HG02571 (cell line): Measurements from ENCODE around the gene CAPN13.

Experiments used
- ATAC-seq: cut with Tn5 transposase; IDR thresholded peaks from one replicate; pipeline ENCODE4 v1.9.1; 2021; ENCODE audit warnings: mild to moderate bottlenecking, moderate library complexity; ENCODE audit not compliant: unreplicated experiment

Gene CAPN13

DNA sequence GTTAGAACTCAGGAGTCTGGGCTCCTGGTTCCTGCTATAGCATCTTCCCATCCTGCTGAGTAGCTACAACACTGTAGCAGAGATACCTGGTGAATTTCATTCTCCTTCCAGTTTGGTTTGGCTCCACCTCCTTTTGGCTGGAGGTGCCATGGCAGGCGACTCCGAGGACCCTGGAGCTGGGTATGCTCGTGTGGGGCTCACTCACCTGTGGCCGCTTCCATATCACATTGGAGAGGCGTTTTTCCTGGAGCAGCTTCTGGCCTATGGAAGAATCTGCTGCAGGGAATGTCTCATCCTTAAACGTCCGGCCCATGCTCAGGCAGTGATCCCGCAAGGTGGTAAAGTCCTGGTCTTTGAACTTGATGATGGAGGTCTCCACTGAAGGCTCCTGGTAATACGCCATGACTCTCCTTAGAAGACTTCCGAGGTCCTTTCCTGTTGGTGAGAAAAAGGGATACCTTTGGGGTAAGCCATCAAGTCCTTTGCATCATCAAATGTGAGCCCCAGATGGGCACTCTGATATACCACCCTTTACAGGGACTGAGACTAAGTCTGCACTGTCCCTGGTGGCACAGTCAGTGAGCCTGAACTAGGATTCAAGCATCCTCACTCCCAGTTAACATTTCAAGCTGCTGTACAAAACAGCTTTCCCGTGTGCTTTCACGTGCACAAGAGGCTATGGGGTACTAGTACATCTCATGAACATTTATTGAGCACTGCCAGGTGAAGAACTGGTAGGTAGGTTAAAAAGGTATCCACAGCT lies 20.1 kb downstream of the CAPN13 start:
- no peak for ATAC-seq

DNA sequence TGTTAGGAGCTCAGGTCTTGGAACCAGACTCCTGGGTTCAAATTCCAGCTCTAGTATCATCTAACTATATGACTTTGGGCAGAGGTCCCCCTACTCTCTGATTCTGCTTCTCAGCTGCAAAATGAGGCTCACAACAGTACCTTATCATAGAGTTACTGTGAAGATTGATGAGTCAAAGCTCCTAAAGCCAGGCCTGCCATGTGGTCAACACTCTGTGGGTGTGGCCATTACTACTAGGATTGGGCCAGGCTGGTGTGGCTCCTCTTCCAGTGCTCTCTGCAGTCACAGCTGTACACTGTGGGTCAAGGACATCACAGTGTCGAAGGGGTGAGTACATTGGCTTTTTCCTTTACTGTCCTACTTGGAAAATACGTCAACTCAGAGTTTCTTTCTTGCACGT lies 22.6 kb downstream of the CAPN13 start:
- ATAC-seq: no peak

DNA sequence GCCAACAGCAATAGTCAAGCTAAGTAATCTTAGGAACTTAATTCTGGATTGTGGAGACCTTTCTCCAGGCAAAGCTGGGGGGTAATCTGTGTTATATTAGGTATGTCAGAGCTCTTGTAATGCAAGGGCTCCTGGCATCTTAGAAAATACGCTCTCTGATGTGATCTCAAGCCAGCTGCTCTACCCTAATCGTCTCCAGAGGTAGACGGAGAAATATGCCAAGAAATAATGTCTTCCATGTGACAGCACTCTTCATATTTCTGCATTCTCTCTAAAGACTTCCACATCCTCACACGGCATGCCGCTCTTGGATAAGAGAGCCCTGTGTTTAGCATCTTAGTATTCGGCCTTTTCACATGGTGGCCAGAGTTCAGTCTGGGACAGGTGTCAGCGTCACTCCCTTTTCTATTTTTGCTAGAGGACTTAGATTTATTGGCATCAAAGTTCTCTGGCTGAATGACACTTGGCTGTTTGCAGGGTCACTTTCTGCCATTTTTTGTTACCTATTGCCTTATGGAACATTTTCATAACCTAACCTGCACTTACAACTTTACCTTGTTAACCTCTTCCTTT lies 25.2 kb downstream of the CAPN13 start:
- no peak for ATAC-seq

DNA sequence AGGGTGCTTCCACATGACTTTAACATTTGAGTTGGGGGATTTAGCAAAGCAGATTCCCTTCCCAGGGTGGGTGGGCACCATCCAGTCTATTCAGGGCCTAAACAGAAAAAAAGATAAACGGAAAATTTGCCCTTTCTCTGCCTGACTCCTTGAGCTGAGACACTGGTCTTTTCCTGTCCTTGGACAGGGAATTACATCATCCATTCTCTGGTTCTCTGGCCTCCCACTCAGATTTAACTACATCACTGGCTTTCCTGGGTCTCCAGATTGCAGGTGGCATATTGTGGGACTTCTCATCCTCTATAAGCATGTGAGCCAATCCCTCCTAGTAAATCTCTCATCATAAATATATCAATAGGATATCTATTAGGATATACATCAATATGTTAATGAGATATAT lies 25.8 kb downstream of the CAPN13 start:
- no peak for ATAC-seq

DNA sequence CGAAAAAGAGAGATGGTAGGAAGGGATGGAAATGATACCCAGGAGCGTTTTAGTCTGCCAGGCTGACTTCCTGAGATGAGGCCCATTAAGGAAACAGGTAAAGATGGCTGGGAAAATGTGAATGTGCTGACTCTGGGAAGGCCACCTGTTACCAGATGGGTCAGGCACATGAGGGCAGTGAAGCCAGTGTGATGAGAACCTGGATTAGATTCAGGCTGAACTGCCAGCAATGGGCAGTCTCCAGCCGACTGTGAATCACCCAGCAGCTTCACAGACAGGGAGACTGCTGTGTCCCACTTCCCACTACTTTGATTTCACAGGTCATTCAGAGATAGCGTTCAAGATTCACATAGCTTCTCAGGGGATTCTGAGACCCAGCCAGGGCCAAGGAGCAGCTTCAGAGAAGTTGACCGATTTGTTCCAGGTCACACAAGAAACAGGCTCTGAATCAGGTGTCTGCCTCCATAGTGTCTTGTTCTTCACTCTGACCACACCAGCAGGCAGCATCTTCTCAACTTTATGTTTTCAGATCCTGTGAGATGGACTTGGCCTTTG lies 26.4 kb downstream of the CAPN13 start:
- no peak for ATAC-seq

DNA sequence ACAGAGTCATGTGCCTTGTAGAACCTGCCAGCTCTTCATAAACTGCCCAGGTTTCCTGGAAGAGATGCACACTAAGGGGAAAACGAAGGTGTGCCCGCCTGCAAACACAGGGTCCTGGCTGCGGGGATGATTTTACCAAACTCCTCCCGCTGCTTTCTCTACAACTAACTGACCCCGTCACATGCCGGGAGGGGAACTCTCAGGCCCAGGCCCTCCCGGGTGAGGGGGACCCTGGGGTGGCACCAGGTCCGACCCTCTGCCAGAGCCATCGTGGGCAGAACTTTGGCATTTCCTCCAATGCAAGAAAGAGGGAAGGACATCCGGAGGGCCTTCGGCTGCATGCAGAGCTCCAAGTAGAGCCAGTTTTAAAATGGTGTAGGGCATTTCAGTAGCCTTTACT lies 28.6 kb downstream of the CAPN13 start:
- ATAC-seq: no peak

DNA sequence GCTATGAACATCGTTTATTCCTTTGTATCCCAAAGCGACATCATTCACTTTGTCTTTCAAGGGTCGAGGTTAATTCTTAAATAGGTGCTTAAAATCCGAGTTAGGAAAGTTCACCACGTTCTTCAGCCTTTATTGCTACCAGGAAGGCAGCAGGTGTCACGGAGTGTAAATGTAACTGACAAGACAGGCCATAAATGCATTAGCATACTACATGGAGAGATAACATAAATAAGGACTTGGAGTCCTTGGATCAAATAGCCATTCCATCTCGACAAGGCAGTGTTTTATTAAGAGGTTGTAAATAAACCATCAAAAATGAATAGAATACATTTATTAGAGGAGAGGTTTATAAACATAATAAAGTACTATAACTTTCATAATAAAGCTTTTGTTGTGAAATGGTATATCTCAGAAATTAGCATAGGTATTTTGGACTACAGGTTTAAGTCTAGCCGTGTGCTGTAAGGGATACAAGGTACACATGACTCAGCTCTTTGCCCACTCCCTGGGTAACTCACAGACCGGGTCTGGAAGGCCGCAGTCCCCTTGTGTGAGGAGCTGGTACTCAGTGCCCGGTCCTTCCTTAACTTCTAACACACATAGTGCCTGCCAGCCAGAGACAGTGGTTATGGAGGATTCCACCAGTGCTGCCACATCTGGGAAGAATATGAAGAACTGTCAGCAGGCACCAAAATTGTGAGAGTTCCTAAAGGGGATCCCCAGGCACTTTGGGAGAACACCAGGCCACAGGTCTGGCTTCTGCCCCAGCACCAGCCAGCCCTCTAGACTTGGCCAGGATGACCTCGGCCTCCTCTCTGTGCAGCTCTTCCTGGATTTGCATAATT lies 29.4 kb downstream of the CAPN13 start:
- no peak for ATAC-seq

DNA sequence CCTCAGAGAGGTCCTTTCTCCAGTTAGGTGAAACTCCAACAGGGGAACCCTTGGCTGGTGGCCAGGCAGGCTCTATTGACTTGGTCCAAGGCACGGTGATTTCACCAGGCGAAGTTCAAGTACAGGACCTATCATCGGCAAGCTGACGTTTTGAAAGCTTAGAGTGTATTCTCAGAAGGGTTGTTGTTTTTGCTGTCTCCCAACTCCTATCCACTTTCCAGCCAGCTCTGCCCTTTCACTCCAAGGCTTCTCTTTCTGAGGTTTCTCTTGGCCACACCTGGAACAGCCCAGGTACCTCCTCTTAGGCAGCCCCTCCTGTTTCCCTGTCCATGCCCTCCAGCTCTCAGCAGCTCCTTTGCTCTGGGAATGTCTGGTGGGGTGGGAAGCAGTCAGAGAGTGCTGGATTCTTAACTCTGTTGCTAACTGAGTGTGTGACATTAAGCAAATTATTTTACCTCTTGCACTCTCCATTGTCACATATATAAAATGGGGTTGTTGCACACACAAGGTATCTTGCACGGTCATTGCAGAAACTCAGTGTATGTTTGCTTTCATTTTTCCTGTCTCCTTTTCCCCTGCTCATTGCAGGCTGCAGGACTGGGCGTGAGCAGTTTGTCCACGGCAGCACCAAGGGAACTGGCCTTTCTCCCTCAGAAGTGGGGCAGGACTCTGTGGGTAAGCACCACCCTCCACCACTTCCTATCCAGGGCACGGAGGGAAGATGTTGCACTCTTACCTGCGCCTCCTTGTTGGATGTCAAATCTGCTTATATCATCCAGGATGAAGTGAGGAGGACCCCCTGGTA lies 30.2 kb downstream of the CAPN13 start:
- ATAC-seq: no peak

DNA sequence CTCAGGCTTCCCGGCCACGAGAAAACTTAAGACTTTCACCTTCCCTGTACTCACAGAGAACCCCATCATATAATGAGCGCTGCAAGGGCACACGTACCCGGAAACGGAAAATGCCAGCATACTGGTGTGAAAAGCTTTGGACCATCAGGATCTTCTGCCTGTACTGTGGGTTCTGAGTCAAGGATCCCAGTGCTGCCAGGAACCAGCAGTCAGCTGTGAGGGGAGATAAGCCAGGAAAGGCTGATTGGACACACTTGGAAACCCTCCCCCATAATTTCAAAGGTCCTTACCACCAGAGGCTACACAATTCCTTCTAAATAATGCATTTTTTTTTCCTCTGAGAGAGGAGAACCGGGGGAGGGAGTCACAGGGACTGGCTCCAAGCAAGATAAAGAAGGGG lies 31.4 kb downstream of the CAPN13 start:
- no peak for ATAC-seq

DNA sequence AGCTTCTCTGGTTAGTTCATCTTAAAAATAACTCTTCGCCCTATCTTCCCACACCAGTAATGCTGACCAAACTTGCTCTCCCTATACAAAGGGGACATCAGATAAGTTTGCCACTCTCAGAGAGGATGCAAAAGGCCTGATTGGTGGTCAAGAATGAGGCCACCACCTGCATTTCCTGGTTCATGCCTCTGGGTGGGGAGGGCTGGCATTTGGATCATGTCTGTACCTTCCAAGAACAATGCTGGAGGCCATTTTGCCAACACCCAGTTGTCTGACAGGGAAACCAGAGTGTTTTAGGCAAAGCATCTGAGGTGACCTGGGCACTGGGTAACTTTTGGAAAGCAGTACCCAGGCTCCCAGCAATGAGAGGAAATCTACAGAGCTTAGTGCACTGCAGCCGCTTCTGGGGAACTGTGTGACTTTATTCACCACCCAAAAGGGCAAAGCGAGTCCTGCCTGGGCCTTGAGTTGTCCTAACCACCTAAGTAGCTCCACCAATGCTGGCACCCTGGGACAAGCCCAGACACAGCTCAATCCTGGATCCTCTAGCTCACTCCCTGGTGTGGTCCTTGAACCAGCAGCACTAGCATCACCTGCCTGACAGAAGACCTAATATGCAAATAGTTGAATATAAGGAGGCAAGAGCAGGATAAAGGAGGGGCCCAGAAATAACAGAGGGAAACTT lies 35.1 kb downstream of the CAPN13 start:
- ATAC-seq: no peak

DNA sequence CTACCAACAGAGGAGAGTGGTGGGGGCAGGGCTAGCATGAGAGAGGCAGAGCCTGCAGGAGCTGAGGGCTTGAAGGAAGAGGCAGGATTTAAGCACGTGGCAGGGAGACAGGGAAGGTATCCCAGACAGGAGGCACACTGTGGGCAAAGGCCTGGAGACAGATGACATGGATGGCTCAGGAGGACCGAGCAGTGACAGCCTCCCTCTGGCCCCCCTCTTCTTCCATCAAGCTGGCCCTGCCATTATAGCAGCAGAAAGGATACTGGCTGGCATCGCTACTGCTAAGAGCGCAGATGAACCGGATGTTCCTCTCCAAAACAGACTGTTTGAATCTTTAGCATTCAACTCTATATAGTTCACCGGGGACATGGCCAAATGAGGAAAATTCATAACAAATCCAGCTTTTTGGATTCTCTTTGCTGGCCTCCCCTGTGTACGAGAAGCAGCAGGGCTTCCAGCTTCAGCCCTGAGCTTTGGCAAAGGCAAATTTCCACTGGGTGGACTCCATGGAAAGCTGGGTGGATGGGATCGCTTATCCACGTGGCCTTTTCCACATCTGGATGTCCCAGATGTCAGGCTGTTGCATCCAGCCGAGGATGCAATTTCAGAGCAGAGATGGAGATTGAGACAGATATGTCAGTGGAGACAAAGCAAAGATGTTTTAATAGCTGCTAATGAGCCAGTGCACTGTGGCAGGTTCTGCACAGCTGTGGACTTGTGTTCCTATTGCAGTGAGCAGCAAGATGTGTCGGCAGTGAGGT lies 36.2 kb downstream of the CAPN13 start:
- no peak for ATAC-seq

DNA sequence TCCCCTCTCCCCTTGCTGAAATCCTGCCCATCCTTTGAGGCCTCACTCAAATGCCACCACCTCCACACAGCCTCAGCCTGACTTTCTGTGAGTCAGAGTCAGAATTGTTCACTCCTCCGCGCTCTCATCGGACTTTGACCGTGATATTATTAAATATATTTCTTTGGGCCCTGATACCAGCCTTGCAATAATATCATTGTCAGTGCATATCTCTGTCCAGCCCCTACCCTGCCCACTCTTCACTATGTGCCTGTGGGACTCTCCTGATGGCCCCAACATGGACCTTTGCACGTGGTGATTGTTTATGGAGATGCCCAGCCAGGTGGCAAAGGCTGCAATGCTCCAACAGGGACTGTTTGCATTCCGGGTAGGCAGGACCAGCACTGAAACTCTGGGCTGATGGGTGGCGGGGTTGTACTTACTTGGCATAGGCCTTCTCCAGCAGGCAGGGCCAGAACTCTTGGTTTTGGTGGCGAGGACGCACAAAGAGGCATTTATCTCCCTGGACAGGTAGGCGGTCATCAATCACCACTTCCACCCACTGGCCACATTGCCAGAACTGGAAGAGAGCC lies 37.3 kb downstream of the CAPN13 start:
- ATAC-seq: no peak

DNA sequence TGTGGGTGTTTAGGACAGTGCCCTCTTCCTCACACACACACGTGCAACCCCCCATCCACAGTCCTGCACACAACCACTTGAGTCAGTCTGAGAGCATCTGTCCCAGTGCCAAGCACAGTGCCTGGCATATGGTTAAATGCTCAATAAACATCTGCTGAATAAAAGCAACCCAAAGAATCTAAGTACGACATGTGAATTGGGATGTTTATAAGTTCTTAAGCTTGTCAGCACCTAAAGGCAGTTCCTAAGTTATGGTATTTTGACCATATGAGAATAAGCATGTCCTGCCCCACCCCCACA lies 37.8 kb downstream of the CAPN13 start:
- no peak for ATAC-seq

DNA sequence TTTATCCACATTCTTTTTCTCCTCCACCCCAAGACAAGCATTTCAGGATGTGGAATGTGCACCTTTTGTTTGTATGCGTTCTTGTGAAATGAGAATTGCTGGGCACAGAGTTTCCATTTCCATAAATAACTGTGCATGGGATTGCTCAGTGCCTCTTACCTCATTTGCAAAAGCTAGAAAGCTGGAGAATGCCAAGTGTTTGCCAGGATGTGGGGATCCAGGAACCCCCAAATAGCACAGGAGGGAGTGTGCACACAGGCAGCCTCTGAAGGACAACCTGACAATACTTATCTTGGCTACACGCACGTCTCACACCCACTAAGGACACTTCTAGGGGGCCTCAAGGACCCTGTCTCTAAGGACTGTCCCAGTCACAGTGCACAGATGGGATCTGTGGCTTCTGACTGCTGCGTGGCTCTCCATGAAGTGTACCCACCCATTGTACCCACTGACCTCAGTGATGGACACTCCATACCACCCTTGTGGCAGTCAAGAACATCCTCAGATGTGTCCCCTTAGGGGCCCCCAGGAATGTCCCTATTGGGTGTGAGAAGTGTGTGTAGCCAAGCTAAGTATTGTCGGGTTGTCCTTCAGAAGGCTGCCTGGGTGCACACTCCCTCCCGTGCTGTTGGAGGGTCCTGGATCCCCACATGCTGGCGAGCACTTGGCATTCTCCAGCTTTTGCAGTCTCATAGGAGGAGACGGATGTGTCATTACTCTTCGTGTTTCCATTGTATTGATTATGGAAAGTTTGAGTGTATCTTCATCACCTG lies 38.4 kb downstream of the CAPN13 start:
- no peak for ATAC-seq

DNA sequence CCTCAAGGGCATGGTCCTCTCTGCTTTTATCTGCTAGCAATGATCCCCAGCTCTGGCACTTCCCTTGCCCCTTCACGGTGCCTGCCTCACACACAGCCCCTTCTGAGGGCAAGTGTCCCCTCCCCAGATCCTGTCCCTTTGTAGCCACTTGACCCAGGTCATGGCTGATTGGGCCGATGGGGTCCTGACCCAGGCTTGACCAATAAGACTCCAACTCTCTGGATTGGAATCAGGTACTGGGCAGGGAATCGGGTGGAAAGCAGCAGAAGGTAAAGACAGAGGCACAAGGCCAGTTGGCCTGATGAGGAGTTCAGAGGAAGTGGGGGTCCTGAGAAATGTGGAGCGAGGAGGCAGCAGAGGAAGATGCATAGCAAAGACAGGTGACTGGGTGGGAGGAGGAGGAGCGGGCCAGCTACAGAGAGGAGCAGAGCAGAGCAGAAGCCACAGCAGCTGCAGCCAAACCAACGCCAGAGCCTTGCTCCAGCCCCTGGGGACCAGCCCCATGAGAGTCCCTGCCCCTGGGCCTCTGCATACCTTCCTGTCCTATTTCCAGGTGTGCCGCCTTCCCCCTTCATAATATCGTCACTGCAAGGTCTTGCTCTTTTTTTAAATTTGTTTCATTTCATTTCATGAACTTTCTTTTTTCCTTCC lies 39.1 kb downstream of the CAPN13 start:
- ATAC-seq: no peak

DNA sequence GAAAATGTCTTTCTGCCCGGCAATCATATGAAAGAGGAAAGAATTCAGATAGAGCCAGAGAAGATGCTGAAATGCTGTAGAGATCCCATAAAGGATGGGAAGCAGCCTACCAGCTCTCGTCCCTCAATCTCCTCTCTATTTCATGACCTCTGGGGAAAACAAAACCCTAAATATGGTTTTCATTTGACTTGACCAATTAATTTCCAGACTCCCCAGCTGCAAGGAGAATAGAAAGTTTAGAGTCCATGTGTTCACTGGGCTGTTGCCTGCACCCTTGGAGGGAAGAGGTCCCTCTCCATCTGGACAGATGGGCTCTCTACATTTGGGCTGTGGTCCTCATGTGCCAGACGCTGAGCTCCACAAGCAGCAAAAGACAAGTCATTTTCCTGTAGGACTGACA lies 40.6 kb downstream of the CAPN13 start:
- ATAC-seq: no peak

DNA sequence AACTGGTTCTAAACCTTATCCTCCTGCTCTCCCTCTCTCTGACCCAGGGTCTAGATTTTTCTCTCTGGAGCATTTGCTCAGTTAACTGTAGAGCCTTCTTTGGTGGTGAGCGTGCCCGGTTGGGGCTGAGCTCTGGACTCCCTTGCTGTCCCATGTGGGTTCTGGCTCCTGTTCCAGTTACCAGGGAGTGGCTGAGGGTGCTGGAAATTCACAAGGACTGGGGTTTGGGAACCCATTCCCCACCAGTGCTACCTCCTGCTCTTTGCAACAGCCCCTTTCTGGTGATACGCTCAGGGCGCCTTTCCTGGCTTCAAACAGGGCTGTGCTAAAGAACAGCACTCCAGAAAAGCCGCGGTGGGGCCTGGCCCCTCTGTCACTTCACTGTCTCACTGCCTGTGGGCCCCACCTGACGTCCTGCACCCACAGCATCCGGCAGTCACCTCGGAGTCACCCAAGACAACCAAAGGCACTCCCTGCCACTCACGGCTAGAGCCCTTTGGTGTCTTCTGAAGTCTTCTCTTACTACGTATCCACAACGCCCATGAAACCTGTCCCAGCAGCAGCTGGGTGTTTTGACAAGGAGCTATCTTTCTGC lies 41.3 kb downstream of the CAPN13 start:
- ATAC-seq: no peak

DNA sequence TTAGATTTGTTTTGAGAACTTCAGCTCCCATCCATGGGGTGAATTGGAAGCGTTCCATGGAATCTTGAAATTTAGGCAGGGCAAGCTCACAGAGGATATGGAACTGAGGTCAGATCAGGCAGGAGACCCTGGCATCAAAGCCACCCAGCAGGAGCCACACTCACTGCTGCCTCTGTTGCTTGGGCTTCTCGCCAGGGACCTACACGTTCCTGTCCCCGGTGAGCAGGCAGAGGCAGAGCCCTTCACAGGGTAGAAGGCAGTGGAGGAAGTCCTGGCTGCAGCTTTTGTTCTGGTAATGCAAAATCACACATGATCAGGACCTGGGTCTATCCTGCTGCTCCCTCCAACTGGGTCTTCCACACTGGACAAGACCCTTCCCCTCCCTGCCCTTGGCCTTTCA lies 42.1 kb downstream of the CAPN13 start:
- no peak for ATAC-seq
